HepG2 (cell line): ENCODE data around the gene CPT1B. TPM values are rescaled to one million over a fixed set of nuclear protein-coding genes. Genes with fewer than 3 reads are reported as not detected.
A peak's percentile ranks its signal among the peaks of the same experiment; 100 is the strongest.

Source experiments
- ATM ChIP-seq: fragments of 450-650 bp; IDR thresholded peaks from 2 replicates; pipeline ENCODE4 v1.7.1; 2017; ENCODE audit warnings: mild to moderate bottlenecking, borderline replicate concordance
- HNRNPLL ChIP-seq: fragments of 200-400 bp; formaldehyde crosslinking; IDR thresholded peaks from 2 replicates; pipeline ENCODE4 v1.6.1; 2017; ENCODE audit warnings: mild to moderate bottlenecking, low read depth, low read length; ENCODE audit not compliant: poor library complexity, severe bottlenecking
- ONECUT2 ChIP-seq: sonication (generic); formaldehyde crosslinking; IDR thresholded peaks from 2 replicates; pipeline ENCODE4 v1.4.0; 2020; ENCODE audit warnings: missing genetic modification reagents
- POLR2G ChIP-seq: fragments of 200-400 bp; formaldehyde crosslinking; IDR thresholded peaks from 2 replicates; pipeline ENCODE4 v1.6.1; 2018; ENCODE audit warnings: mild to moderate bottlenecking, low read depth, low read length, moderate library complexity
- RAD21 ChIP-seq: fragments of 450-650 bp; formaldehyde crosslinking; IDR thresholded peaks from 2 replicates; pipeline ENCODE4 v1.5.0; 2020; ENCODE audit warnings: mild to moderate bottlenecking
- TGIF2 ChIP-seq: IDR thresholded peaks from 2 replicates; pipeline ENCODE4 v1.6.1; 2016; ENCODE audit warnings: control low read depth, missing compliant biosample characterization
- ZFP90 ChIP-seq: sonication (generic); formaldehyde crosslinking; IDR thresholded peaks from 2 replicates; pipeline ENCODE4 v1.8.0; 2022; ENCODE audit warnings: missing genetic modification reagents, mild to moderate bottlenecking, inconsistent platforms, borderline replicate concordance
- ZNF121 ChIP-seq: sonication (generic); formaldehyde crosslinking; IDR thresholded peaks from 2 replicates; pipeline ENCODE4 v1.5.0; 2020; ENCODE audit warnings: mild to moderate bottlenecking, missing genetic modification reagents
- ZNF264 ChIP-seq: sonication (generic); formaldehyde crosslinking; IDR thresholded peaks from 2 replicates; pipeline ENCODE4 v1.4.0; 2020; ENCODE audit warnings: missing genetic modification reagents
- ZNF33B ChIP-seq: sonication (generic); formaldehyde crosslinking; IDR thresholded peaks from 2 replicates; pipeline ENCODE4 v1.5.1; 2020; ENCODE audit warnings: mild to moderate bottlenecking, missing genetic modification reagents
- ZNF451 ChIP-seq: sonication (generic); formaldehyde crosslinking; IDR thresholded peaks from 2 replicates; pipeline ENCODE4 v1.5.0; 2020; ENCODE audit warnings: mild to moderate bottlenecking, missing genetic modification reagents
- ZNF460 ChIP-seq: sonication (generic); formaldehyde crosslinking; IDR thresholded peaks from 2 replicates; pipeline ENCODE4 v1.5.1; 2020; ENCODE audit warnings: missing genetic modification reagents, mild to moderate bottlenecking, borderline replicate concordance
- ZZZ3 ChIP-seq: sonication (generic); formaldehyde crosslinking; IDR thresholded peaks from 2 replicates; pipeline ENCODE4 v1.4.0; 2020; ENCODE audit warnings: missing genetic modification reagents, mild to moderate bottlenecking, borderline replicate concordance
- polyA plus RNA-seq, 8 experiments: library from polyadenylated mRNA; depleted of rRNA in 3 of 8; stranded (reverse) in 7 of 8; unstranded in 1 of 8; fragments of >200 nt; fragmentation: Illumina TruSeq in 4 of 8; extraction: Trizol in 4 of 8; gene quantifications; 2 replicates each; pipeline versions ENCODE4 v1.2.1 to v1.2.3, GENCODE V29; 2011 to 2016; ENCODE audit warnings: low read depth in 4 of 8, missing spikeins in 1 of 8, mixed read lengths in 1 of 8; ENCODE audit not compliant: insufficient read depth in 1 of 8
- total RNA-seq, 5 experiments: library from RNA; depleted of rRNA; stranded (reverse); fragments of >200 nt; fragmentation: Illumina TruSeq; extraction: Trizol; gene quantifications; 2 replicates each; pipeline ENCODE4 v1.2.3, GENCODE V29; 2016; ENCODE audit warnings: low read depth in 1 of 5
- TF ChIP-seq, protein P1 (sequence below): sonication (generic); formaldehyde crosslinking; IDR thresholded peaks from 2 replicates; pipeline ENCODE4 v1.8.1; 2023; ENCODE audit warnings: missing genetic modification reagents, mild to moderate bottlenecking, borderline replicate concordance
- TF ChIP-seq, protein P2 (sequence below): IDR thresholded peaks from 2 replicates; pipeline ENCODE4 v1.6.1; 2018; ENCODE audit warnings: missing genetic modification reagents, mild to moderate bottlenecking, missing compliant biosample characterization
- TF ChIP-seq, protein P3 (sequence below): sonication (generic); formaldehyde crosslinking; IDR thresholded peaks from 2 replicates; pipeline ENCODE4 v1.5.0; 2020; ENCODE audit warnings: missing genetic modification reagents
- TF ChIP-seq, protein P4 (sequence below): sonication (generic); formaldehyde crosslinking; IDR thresholded peaks from 2 replicates; pipeline ENCODE4 v1.4.0; 2020; ENCODE audit warnings: missing genetic modification reagents, borderline replicate concordance
- TF ChIP-seq, protein P5 (sequence below): sonication (generic); formaldehyde crosslinking; IDR thresholded peaks from 2 replicates; pipeline ENCODE4 v1.8.0; 2022; ENCODE audit warnings: missing genetic modification reagents, mild to moderate bottlenecking, borderline replicate concordance

Gene CPT1B
- total and polyA plus RNA-seq, 2 of the 13 experiments (the other 11 are each of a cell fraction or from before 2014, with no cell fraction given) = 9.2 to 19.5 TPM

DNA sequence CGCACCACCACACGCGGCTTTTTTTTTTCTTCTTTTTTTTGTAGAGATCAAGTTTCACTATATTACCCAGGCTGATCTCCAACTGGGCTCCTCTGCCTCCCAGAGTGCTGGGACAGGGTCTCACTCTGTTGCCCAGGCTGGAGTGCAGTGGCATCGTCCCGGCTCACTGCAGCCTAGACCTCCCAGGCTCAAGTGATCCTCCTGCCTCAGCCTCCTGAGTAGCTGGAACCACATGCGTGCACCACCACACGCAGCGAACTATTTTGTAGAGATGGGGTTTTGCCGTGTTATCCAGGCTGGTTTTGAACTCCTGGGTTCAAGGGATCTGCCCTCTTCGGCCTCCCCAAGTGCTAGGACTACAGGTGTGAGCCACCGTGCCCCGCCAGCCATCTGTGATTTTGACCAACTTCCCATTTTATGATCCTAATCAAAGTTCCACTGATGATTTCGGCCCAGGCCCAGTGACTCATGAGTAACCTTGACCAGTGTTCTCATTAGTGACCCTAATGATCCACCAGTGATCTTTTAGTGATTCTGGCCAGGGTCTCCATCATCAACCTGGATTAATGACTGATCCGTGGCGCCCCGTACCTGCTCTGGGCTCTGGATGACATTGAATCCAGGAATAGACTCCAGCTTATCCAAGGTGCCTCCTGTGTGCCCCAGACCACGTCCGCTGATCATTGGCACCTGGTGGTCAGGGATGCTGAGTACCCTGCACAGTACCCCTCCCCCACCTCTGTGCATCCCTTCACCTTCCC lies 50.1 kb downstream of the CPT1B start (continued):
- TF ChIP-seq, protein P1, sequence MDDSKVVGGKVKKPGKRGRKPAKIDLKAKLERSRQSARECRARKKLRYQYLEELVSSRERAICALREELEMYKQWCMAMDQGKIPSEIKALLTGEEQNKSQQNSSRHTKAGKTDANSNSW = no peak
- TF ChIP-seq, protein P2, sequence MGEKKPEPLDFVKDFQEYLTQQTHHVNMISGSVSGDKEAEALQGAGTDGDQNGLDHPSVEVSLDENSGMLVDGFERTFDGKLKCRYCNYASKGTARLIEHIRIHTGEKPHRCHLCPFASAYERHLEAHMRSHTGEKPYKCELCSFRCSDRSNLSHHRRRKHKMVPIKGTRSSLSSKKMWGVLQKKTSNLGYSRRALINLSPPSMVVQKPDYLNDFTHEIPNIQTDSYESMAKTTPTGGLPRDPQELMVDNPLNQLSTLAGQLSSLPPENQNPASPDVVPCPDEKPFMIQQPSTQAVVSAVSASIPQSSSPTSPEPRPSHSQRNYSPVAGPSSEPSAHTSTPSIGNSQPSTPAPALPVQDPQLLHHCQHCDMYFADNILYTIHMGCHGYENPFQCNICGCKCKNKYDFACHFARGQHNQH = no peak
- TF ChIP-seq, protein P3, sequence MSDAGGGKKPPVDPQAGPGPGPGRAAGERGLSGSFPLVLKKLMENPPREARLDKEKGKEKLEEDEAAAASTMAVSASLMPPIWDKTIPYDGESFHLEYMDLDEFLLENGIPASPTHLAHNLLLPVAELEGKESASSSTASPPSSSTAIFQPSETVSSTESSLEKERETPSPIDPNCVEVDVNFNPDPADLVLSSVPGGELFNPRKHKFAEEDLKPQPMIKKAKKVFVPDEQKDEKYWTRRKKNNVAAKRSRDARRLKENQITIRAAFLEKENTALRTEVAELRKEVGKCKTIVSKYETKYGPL (CRISPR knock-in tag) = no peak
- TF ChIP-seq ZNF33B (CRISPR knock-in tag) = no peak
- no peak for TF ChIP-seq TGIF2 (CRISPR knock-in tag)
- no peak for TF ChIP-seq ONECUT2 (CRISPR knock-in tag)
- TF ChIP-seq POLR2G = no peak
- peak; percentile 51; the same call in 1 of the 2 replicates for TF ChIP-seq ZNF121 (CRISPR knock-in tag)
- no peak for TF ChIP-seq ZZZ3 (CRISPR knock-in tag)
- TF ChIP-seq, protein P4, sequence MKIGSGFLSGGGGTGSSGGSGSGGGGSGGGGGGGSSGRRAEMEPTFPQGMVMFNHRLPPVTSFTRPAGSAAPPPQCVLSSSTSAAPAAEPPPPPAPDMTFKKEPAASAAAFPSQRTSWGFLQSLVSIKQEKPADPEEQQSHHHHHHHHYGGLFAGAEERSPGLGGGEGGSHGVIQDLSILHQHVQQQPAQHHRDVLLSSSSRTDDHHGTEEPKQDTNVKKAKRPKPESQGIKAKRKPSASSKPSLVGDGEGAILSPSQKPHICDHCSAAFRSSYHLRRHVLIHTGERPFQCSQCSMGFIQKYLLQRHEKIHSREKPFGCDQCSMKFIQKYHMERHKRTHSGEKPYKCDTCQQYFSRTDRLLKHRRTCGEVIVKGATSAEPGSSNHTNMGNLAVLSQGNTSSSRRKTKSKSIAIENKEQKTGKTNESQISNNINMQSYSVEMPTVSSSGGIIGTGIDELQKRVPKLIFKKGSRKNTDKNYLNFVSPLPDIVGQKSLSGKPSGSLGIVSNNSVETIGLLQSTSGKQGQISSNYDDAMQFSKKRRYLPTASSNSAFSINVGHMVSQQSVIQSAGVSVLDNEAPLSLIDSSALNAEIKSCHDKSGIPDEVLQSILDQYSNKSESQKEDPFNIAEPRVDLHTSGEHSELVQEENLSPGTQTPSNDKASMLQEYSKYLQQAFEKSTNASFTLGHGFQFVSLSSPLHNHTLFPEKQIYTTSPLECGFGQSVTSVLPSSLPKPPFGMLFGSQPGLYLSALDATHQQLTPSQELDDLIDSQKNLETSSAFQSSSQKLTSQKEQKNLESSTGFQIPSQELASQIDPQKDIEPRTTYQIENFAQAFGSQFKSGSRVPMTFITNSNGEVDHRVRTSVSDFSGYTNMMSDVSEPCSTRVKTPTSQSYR (CRISPR knock-in tag) = peak; percentile 71; the same call in 1 of the 2 replicates
- TF ChIP-seq ZNF264 = no peak
- no peak for TF ChIP-seq ATM
- no peak for TF ChIP-seq ZFP90 (CRISPR knock-in tag)
- TF ChIP-seq ZNF451 = no peak
- TF ChIP-seq, protein P5, sequence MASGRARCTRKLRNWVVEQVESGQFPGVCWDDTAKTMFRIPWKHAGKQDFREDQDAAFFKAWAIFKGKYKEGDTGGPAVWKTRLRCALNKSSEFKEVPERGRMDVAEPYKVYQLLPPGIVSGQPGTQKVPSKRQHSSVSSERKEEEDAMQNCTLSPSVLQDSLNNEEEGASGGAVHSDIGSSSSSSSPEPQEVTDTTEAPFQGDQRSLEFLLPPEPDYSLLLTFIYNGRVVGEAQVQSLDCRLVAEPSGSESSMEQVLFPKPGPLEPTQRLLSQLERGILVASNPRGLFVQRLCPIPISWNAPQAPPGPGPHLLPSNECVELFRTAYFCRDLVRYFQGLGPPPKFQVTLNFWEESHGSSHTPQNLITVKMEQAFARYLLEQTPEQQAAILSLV (CRISPR knock-in tag) = no peak
- no peak for TF ChIP-seq RAD21 (CRISPR knock-in tag)
- no peak for TF ChIP-seq HNRNPLL
- peak; percentile 14; the same call in 1 of the 2 replicates for TF ChIP-seq ZNF460
